ENCODE data around the gene AFF3.
"Not testable (repeated sequence)": the region's sequence is repeated elsewhere in the genome, so short reads cannot be mapped to it uniquely, and the experiment has no call there.

Gene AFF3

GRCh38 chr2:99977966-99978365 is 164.4 kb downstream of the AFF3 start:
- in situ Hi-C loops (cut with MboI; ENCODE audit: low sequenced_read_pairs) = no loop called here

GRCh38 chr2:99975386-99975785 is 167.0 kb downstream of the AFF3 start:
- in situ Hi-C loops (cut with MboI; ENCODE audit: low sequenced_read_pairs) = no loop called here

- in situ Hi-C loops (cut with MboI; ENCODE audit: low sequenced_read_pairs) = no loop called here
Measured at GRCh38 chr2:99974682-99975375, 167.6 kb downstream of the AFF3 start.

- in situ Hi-C loops (cut with MboI; ENCODE audit: low sequenced_read_pairs) = no loop called here
Measured at GRCh38 chr2:99974275-99974674, 168.1 kb downstream of the AFF3 start.

GRCh38 chr2:99971326-99971900 is 171.0 kb downstream of the AFF3 start:
- in situ Hi-C loops (cut with MboI; ENCODE audit: low sequenced_read_pairs) = no loop called here

GRCh38 chr2:99970292-99970868 is 172.0 kb downstream of the AFF3 start:
- in situ Hi-C loops (cut with MboI; ENCODE audit: low sequenced_read_pairs) = no loop called here

GRCh38 chr2:99961196-99961913 is 181.0 kb downstream of the AFF3 start:
- in situ Hi-C loops (cut with MboI; ENCODE audit: low sequenced_read_pairs) = no loop called here

GRCh38 chr2:99960790-99961189 is 181.6 kb downstream of the AFF3 start:
- in situ Hi-C loops (cut with MboI; ENCODE audit: low sequenced_read_pairs) = no loop called here

GRCh38 chr2:99960291-99960690 is 182.1 kb downstream of the AFF3 start:
- in situ Hi-C loops (cut with MboI; ENCODE audit: low sequenced_read_pairs) = no loop called here

GRCh38 chr2:99959261-99960014 is 183.0 kb downstream of the AFF3 start:
- in situ Hi-C loops (cut with MboI; ENCODE audit: low sequenced_read_pairs) = no loop called here

- in situ Hi-C loops (cut with MboI; ENCODE audit: low sequenced_read_pairs) = no loop called here
Measured at GRCh38 chr2:99957332-99958133, 184.9 kb downstream of the AFF3 start.

GRCh38 chr2:99956232-99957030 is 186.0 kb downstream of the AFF3 start:
- in situ Hi-C loops (cut with MboI; ENCODE audit: low sequenced_read_pairs) = no loop called here

GRCh38 chr2:99953750-99954149 is 188.6 kb downstream of the AFF3 start:
- in situ Hi-C loops (cut with MboI; ENCODE audit: low sequenced_read_pairs) = no loop called here

- in situ Hi-C loops (cut with MboI; ENCODE audit: low sequenced_read_pairs) = no loop called here
Measured at GRCh38 chr2:99949963-99950362, 192.4 kb downstream of the AFF3 start.

- in situ Hi-C loops (cut with MboI; ENCODE audit: low sequenced_read_pairs) = no loop called here
Measured at GRCh38 chr2:99949530-99949929, 192.9 kb downstream of the AFF3 start.

- in situ Hi-C loops (cut with MboI; ENCODE audit: low sequenced_read_pairs) = no loop called here
Measured at GRCh38 chr2:99948010-99948409, 194.4 kb downstream of the AFF3 start.

- in situ Hi-C loops (cut with MboI; ENCODE audit: low sequenced_read_pairs) = not testable (repeated sequence)
Measured at GRCh38 chr2:99947366-99947765, 195.0 kb downstream of the AFF3 start.

- in situ Hi-C loops (cut with MboI; ENCODE audit: low sequenced_read_pairs) = no loop called here
Measured at GRCh38 chr2:99944019-99944418, 198.4 kb downstream of the AFF3 start.

- in situ Hi-C loops (cut with MboI; ENCODE audit: low sequenced_read_pairs) = no loop called here
Measured at GRCh38 chr2:99942561-99943347, 199.6 kb downstream of the AFF3 start.

All from hTERT RPE-1 (cell line).